ENCODE data around the gene PLBD1. TPM values are rescaled to one million over a fixed set of nuclear protein-coding genes. Genes with fewer than 3 reads are reported as not detected.

PLBD1 gene
- total RNA-seq, 4 donors from 2014 or later = 2.5 to 15.2 (median 8.3) TPM

DNA sequence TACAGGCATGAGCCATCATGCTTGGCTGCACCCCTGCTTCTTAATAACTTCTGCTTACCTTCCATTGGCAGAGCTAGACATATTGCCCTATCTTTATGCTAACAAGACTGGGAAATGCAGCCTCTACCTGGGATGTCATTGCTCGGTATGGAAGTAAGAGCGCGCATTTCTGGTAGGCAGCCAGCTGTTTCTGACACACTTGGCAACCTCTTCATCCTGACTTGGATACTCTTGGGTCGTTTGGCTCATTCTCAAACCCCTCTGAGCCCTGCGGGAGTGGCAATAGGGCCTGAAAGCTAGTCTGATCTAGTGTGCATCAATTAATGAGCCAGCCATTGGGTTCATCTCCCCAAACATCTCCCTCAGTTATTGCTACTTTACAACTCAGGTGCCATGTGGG is 5.4 kb upstream of the PLBD1 start:
- Histone ChIP-seq H3K9me3 (no peaks in the 10 kb centered on the region), H3K27ac (no peak overlapping the region), H3K4me3 (no peak overlapping the region), H3K4me1 (no peaks in the 10 kb centered on the region), H3K36me3 (no peaks in the 10 kb centered on the region), H3K27me3 (no peaks in the 10 kb centered on the region)
- 89 to 95% methylated on average over 4 to 5 of the region's 5 CpGs for WGBS, 2 donors (ENCODE audit: low coverage in 1 of 2)
- ATAC-seq = no peak
- TF ChIP-seq POLR2AphosphoS5 (IDR thresholded peaks at IDR 0.05) = no peak
- TF ChIP-seq EP300 (IDR thresholded peaks at IDR 0.05) = no peak
- TF ChIP-seq, protein P1, sequence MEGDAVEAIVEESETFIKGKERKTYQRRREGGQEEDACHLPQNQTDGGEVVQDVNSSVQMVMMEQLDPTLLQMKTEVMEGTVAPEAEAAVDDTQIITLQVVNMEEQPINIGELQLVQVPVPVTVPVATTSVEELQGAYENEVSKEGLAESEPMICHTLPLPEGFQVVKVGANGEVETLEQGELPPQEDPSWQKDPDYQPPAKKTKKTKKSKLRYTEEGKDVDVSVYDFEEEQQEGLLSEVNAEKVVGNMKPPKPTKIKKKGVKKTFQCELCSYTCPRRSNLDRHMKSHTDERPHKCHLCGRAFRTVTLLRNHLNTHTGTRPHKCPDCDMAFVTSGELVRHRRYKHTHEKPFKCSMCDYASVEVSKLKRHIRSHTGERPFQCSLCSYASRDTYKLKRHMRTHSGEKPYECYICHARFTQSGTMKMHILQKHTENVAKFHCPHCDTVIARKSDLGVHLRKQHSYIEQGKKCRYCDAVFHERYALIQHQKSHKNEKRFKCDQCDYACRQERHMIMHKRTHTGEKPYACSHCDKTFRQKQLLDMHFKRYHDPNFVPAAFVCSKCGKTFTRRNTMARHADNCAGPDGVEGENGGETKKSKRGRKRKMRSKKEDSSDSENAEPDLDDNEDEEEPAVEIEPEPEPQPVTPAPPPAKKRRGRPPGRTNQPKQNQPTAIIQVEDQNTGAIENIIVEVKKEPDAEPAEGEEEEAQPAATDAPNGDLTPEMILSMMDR (IDR thresholded peaks at IDR 0.05) = no peak
- no peak for TF ChIP-seq POLR2A (IDR thresholded peaks at IDR 0.05)

DNA sequence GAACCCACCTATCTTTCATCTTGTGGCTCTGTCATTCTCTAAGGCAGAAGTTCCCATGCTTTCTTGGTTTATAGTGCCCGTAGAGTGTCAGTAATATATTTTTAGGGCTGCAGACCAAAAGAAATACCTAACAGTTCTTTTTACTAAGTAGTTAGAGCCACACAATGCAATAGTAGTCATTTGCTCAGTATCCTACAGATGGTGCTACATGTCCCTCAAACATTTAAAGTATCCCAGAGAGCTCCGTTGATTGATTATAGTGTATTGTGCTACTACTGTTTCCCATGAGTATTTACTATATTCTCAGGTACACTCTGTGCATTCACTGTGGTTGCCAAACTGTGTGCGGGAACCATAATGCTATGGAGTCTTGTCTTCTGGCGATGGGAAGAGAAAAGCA is 4.7 kb upstream of the PLBD1 start:
- no peak overlapping the region for H3K4me3 ChIP-seq
- 63 to 82% methylated on average over 2 to 4 of the region's 4 CpGs for WGBS, 2 donors (ENCODE audit: low coverage in 1 of 2)
- H3K27me3 ChIP-seq = no peaks in the 10 kb centered on the region
- no peak for ATAC-seq
- TF ChIP-seq POLR2A (IDR thresholded peaks at IDR 0.05) = no peak
- TF ChIP-seq, protein P1 (IDR thresholded peaks at IDR 0.05) = no peak
- TF ChIP-seq EP300 (IDR thresholded peaks at IDR 0.05) = no peak
- TF ChIP-seq POLR2AphosphoS5 (IDR thresholded peaks at IDR 0.05) = no peak
- H3K27ac ChIP-seq = no peak overlapping the region
- H3K9me3 ChIP-seq = no peaks in the 10 kb centered on the region
- no peaks in the 10 kb centered on the region for H3K36me3 ChIP-seq
- H3K4me1 ChIP-seq = peaks cover 0 to 7% (median 0%) of the 10 kb centered on the region in 3 donors

DNA sequence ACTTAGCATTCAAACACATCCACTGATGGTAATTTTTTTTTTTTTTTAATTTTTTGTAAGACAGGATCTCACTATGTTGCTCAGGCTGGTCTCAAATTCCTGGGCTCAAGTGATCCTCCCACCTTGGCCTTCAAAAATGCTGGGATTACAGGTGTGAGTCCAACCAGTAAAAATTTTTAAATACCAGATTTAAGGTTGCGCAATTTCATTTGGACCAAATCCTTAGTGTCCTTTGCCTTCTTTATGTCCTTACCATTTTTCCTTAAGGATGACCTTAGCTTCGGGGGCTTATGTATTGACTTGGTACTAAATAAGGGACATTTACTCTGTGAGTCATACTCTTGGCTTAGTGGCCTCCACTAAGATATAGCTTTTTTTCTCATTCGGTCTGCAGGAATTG is 4.1 kb upstream of the PLBD1 start:
- no peak for ATAC-seq
- WGBS, 2 donors (ENCODE audit: low coverage in 1 of 2) = 100% methylated on average over 3 of the region's 3 CpGs
- Histone ChIP-seq H3K36me3 (no peaks in the 10 kb centered on the region), H3K4me1 (peaks cover 0 to 13% (median 0%) of the 10 kb centered on the region in 3 donors), H3K4me3 (no peak overlapping the region), H3K27ac (no peak overlapping the region), H3K9me3 (no peaks in the 10 kb centered on the region), H3K27me3 (no peaks in the 10 kb centered on the region)
- TF ChIP-seq, protein P1 (IDR thresholded peaks at IDR 0.05) = no peak
- no peak for TF ChIP-seq EP300 (IDR thresholded peaks at IDR 0.05)

DNA sequence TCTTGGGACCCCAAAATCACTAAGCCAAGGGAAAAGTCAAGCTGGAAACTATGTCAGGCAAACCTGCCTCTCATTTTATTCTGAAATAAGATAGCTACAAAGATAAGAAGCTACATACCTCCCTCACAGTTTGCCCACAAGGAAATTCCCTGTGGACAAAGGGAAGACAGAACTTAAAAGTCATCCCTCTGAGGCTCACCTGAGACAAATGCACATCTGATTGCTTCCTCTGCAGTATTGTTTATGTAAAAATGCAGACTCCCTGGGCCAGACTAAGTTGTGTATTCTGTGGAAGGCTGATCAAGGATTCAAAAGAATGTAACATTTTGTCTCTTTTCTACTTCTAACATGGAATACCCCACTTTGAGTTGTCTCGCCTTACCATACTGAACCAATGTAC is 2.5 kb upstream of the PLBD1 start:
- Histone ChIP-seq H3K27ac (no peak overlapping the region), H3K4me3 (no peak overlapping the region), H3K36me3 (no peaks in the 10 kb centered on the region), H3K9me3 (no peaks in the 10 kb centered on the region), H3K4me1 (peaks cover 0 to 14% (median 0%) of the 10 kb centered on the region in 3 donors), H3K27me3 (no peaks in the 10 kb centered on the region)
- no peak for ATAC-seq
- TF ChIP-seq, protein P1 (IDR thresholded peaks at IDR 0.05) = no peak
- TF ChIP-seq POLR2A (IDR thresholded peaks at IDR 0.05) = no peak
- TF ChIP-seq EP300 (IDR thresholded peaks at IDR 0.05) = no peak
- no peak for TF ChIP-seq POLR2AphosphoS5 (IDR thresholded peaks at IDR 0.05)
- WGBS, 2 donors (ENCODE audit: low coverage in 1 of 2) = 100% methylated on average over 1 of the region's 1 CpG

DNA sequence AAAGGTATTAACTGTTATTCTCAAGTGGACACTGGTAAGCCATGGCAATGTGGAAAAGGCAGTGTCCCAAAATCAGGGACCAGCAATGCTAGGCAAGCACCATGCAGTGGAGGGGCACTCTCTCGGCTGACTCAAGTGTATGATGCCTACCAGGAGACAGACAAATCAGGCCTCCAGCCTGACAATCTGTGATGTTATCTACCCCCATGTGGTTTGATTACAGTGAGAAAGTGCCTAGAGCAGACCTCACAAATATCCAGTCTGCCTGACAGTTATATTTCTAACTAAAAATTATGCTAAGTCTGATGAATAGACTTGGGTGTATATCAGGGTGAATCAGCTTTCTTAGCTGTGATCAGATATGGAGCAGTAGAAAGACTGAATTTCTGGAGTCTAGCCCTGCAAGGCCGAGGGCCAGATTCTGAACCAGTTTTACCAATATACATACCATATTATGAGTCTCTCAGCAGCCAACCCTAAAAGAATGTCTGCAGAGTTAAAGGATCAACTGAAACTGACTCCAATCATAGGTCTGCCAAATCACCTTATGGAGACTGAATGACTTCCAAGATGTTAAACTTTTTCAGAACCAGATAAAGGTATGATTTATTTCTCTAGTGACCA is 3.2 kb downstream of the PLBD1 start:
- 84 to 100% methylated on average over 1 to 2 of the region's 2 CpGs for WGBS, 2 donors (ENCODE audit: low coverage in 1 of 2)
- Histone ChIP-seq H3K27me3 (no peaks in the 10 kb centered on the region), H3K36me3 (no peaks in the 10 kb centered on the region), H3K4me3 (no peak overlapping the region), H3K27ac (no peak overlapping the region), H3K4me1 (peaks cover 0 to 14% (median 0%) of the 10 kb centered on the region in 3 donors), H3K9me3 (no peaks in the 10 kb centered on the region)
- TF ChIP-seq POLR2A (IDR thresholded peaks at IDR 0.05) (no peak), POLR2AphosphoS5 (IDR thresholded peaks at IDR 0.05) (no peak)
- TF ChIP-seq, protein P1 (IDR thresholded peaks at IDR 0.05) = no peak
- ATAC-seq = no peak

Measured in gastroesophageal sphincter (tissue), 4 donors.